ENCODE measurements around the gene USP3.

GRCh38 chr15:63502843-63503738 lies 1.3 kb upstream of the USP3 start:
- no peak for TF ChIP-seq YY1 (IDR thresholded peaks at IDR 0.05; ENCODE audit: low read depth)
- TF ChIP-seq MAX (IDR thresholded peaks at IDR 0.05; ENCODE audit: low read depth): no peak

Measured in SK-N-SH (cell line).